Measurements from ENCODE around the gene AP1S3. TPM values are rescaled to one million over a fixed set of nuclear protein-coding genes. Genes with fewer than 3 reads are reported as not detected.
"Not testable (repeated sequence)": the region's sequence is repeated elsewhere in the genome, so short reads cannot be mapped to it uniquely, and the experiment has no call there.

Gene AP1S3
- total and polyA plus RNA-seq, 8 donors: 1.9 to 8.5 (median 3.8) TPM

DNA sequence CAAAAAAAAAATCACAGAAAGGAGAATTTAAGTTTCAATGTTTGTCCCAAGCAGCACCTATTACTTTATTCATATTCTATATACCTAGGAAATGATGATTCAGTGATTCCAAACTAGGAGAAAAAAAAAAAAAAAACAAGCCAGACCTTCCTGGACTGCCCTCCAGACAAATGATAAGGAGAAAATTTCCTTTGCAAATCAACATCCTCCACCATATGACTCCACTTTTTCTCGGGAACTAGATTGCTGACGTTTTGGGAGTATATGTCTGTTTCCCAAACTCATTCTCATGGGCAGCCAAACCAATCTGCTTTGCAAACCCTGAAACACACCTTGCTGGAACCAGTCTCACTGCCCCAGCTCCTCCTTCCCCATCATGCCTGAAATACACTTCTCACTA, 16.8 kb downstream of the AP1S3 start:
- 27 to 29% methylated on average over 2 of the region's 2 CpGs for WGBS, 2 donors
- TF ChIP-seq, protein P1, sequence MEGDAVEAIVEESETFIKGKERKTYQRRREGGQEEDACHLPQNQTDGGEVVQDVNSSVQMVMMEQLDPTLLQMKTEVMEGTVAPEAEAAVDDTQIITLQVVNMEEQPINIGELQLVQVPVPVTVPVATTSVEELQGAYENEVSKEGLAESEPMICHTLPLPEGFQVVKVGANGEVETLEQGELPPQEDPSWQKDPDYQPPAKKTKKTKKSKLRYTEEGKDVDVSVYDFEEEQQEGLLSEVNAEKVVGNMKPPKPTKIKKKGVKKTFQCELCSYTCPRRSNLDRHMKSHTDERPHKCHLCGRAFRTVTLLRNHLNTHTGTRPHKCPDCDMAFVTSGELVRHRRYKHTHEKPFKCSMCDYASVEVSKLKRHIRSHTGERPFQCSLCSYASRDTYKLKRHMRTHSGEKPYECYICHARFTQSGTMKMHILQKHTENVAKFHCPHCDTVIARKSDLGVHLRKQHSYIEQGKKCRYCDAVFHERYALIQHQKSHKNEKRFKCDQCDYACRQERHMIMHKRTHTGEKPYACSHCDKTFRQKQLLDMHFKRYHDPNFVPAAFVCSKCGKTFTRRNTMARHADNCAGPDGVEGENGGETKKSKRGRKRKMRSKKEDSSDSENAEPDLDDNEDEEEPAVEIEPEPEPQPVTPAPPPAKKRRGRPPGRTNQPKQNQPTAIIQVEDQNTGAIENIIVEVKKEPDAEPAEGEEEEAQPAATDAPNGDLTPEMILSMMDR (IDR thresholded peaks at IDR 0.05): no peak
- FAIRE-seq: no peak
- Histone ChIP-seq H3K4me3 (no peak overlapping the region), H3K36me3 (no peaks in the 10 kb centered on the region), H3K27ac (no peak overlapping the region), H3K4me1 (peaks cover 0 to under 1% (median 0%) of the 10 kb centered on the region in 3 donors), H3K9me3 (no peaks in the 10 kb centered on the region), H3K27me3 (no peaks in the 10 kb centered on the region)
- no peak for DNase-seq
- intact Hi-C loops (cut with DNase I): no loop called here
- ATAC-seq: no peak

GRCh38 chr2:223819891-223820290, 17.5 kb downstream of the AP1S3 start:
- 73 to 77% methylated on average over 3 of the region's 3 CpGs for WGBS, 2 donors
- Histone ChIP-seq H3K27ac (no peak overlapping the region), H3K4me1 (peaks cover 0 to 7% (median 0%) of the 10 kb centered on the region in 3 donors), H3K27me3 (no peaks in the 10 kb centered on the region), H3K4me3 (no peak overlapping the region), H3K9me3 (no peaks in the 10 kb centered on the region), H3K36me3 (no peaks in the 10 kb centered on the region)
- DNase-seq (no peak), FAIRE-seq (no peak), ATAC-seq (no peak)
- TF ChIP-seq, protein P1 (IDR thresholded peaks at IDR 0.05): no peak
- intact Hi-C loops (cut with DNase I): no loop called here

GRCh38 chr2:223815884-223816570, 21.4 kb downstream of the AP1S3 start:
- H3K4me1 ChIP-seq: peaks cover 0 to 11% (median 0%) of the 10 kb centered on the region in 3 donors
- no peaks in the 10 kb centered on the region for H3K9me3 ChIP-seq
- 56 to 57% methylated on average over 13 of the region's 13 CpGs for WGBS, 2 donors
- FAIRE-seq (no peak), ATAC-seq (peak in 3 of 4 donors; percentile 14 to 44 (median 30)), DNase-seq (no peak)
- no peaks in the 10 kb centered on the region for H3K36me3 ChIP-seq
- TF ChIP-seq, protein P1 (IDR thresholded peaks at IDR 0.05): no peak
- intact Hi-C loops (cut with DNase I): no loop called here
- no peaks in the 10 kb centered on the region for H3K27me3 ChIP-seq
- peak overlapping the region in 2 of 4 donors; percentile 9 to 25 for H3K27ac ChIP-seq
- no peak overlapping the region for H3K4me3 ChIP-seq

GRCh38 chr2:223815186-223815883, 22.0 kb downstream of the AP1S3 start:
- H3K4me3 ChIP-seq: no peak overlapping the region
- DNase-seq (no peak), ATAC-seq (peak; percentile 66 to 89 (median 82)), FAIRE-seq (no peak)
- TF ChIP-seq, protein P1 (IDR thresholded peaks at IDR 0.05): no peak
- H3K9me3 ChIP-seq: no peaks in the 10 kb centered on the region
- H3K4me1 ChIP-seq: peaks cover 0 to 11% (median 0%) of the 10 kb centered on the region in 3 donors
- peak overlapping the region in 2 of 4 donors; percentile 9 to 25 for H3K27ac ChIP-seq
- no peaks in the 10 kb centered on the region for H3K36me3 ChIP-seq
- intact Hi-C loops (cut with DNase I): no loop called here
- WGBS, 2 donors: 70 to 74% methylated on average over 3 of the region's 3 CpGs
- no peaks in the 10 kb centered on the region for H3K27me3 ChIP-seq

DNA sequence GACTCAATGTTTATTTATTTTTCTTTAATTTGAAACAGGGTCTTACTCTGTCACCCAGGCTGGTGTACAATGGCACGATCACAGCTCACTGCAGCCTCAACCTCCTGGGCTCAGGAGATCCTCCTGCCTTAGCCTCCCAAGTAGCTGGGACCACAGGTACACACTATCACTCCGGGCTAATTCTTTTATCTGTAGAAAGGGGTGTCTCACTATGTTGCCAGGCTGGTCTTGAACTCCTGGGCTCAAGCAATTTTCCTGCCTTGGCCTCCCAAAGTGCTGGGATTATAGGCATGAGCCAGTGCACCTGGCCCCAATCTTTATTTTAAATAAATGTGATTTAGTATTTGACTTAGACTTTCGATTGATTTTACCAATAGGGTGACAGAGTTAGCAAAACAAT, 22.6 kb downstream of the AP1S3 start:
- 66 to 67% methylated on average over 3 of the region's 3 CpGs for WGBS, 2 donors
- peak overlapping the region in 1 of 4 donors; percentile 9 for H3K27ac ChIP-seq
- intact Hi-C loops (cut with DNase I); DNase-seq; H3K27me3 ChIP-seq; FAIRE-seq; H3K36me3 ChIP-seq; H3K9me3 ChIP-seq; H3K4me3 ChIP-seq: not testable (repeated sequence)
- ATAC-seq: peak in 2 of 4 donors; percentile 17 to 37
- peaks cover 0 to 11% (median 0%) of the 10 kb centered on the region in 3 donors for H3K4me1 ChIP-seq
